ENCODE results near the gene CMTM7. TPM values are rescaled to one million over a fixed set of nuclear protein-coding genes. Genes with fewer than 3 reads are reported as not detected.
A peak's percentile ranks its signal among the peaks of the same experiment; 100 is the strongest.

The CMTM7 gene
- total and polyA plus RNA-seq, 2 of the 13 experiments (the other 11 are each of a cell fraction or from before 2014, with no cell fraction given) = 20.9 to 21.4 TPM

DNA sequence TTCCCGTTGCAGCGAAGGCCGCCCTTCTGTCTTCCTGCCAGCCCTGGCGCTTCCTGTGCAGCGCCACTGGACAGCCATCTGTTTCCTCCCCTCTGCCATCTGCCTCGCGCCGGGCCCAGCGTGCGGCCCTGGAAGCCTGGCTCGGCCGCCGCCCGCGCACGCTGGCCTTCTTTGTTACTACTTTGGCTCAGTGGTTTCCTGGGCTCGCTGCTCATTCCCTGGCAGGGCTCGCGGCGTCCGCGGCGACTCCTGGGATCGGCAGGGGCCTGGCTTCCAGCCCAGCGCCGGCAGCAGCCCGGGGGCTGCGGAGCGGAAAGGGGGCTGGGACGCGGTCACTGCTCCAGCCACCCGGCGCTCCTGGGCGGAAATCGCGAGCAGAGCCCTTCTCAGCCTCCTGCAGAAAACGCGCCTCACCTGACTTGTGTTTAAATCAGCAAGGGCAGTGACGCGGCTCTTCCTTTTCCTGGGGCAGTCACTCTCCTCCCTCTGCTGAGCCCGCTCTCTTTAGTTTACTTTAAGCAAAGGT, 10.0 kb downstream of the CMTM7 start (continued):
- TF ChIP-seq, protein P1, sequence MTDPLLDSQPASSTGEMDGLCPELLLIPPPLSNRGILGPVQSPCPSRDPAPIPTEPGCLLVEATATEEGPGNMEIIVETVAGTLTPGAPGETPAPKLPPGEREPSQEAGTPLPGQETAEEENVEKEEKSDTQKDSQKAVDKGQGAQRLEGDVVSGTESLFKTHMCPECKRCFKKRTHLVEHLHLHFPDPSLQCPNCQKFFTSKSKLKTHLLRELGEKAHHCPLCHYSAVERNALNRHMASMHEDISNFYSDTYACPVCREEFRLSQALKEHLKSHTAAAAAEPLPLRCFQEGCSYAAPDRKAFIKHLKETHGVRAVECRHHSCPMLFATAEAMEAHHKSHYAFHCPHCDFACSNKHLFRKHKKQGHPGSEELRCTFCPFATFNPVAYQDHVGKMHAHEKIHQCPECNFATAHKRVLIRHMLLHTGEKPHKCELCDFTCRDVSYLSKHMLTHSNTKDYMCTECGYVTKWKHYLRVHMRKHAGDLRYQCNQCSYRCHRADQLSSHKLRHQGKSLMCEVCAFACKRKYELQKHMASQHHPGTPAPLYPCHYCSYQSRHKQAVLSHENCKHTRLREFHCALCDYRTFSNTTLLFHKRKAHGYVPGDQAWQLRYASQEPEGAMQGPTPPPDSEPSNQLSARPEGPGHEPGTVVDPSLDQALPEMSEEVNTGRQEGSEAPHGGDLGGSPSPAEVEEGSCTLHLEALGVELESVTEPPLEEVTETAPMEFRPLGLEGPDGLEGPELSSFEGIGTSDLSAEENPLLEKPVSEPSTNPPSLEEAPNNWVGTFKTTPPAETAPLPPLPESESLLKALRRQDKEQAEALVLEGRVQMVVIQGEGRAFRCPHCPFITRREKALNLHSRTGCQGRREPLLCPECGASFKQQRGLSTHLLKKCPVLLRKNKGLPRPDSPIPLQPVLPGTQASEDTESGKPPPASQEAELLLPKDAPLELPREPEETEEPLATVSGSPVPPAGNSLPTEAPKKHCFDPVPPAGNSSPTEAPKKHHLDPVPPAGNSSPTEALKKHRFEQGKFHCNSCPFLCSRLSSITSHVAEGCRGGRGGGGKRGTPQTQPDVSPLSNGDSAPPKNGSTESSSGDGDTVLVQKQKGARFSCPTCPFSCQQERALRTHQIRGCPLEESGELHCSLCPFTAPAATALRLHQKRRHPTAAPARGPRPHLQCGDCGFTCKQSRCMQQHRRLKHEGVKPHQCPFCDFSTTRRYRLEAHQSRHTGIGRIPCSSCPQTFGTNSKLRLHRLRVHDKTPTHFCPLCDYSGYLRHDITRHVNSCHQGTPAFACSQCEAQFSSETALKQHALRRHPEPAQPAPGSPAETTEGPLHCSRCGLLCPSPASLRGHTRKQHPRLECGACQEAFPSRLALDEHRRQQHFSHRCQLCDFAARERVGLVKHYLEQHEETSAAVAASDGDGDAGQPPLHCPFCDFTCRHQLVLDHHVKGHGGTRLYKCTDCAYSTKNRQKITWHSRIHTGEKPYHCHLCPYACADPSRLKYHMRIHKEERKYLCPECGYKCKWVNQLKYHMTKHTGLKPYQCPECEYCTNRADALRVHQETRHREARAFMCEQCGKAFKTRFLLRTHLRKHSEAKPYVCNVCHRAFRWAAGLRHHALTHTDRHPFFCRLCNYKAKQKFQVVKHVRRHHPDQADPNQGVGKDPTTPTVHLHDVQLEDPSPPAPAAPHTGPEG (CRISPR knock-in tag; IDR thresholded peaks at IDR 0.05) = no peak
- 0 out of 2 replicates have a peak, but pooled peaks have one; percentile 43 for TF ChIP-seq TP53 (CRISPR knock-in tag; conservative IDR thresholded peaks at IDR 0.05)
- no peak for TF ChIP-seq GPBP1L1 (CRISPR knock-in tag; IDR thresholded peaks at IDR 0.05)
- no peak for TF ChIP-seq PAF1 (CRISPR knock-in tag; IDR thresholded peaks at IDR 0.05)
- no peak for TF ChIP-seq CENPT (CRISPR knock-in tag; IDR thresholded peaks at IDR 0.05; ENCODE audit: low read depth)
- no peak for TF ChIP-seq NFKBIZ (CRISPR knock-in tag; IDR thresholded peaks at IDR 0.05)
- peak; percentile 84 for TF ChIP-seq ZNF605 (CRISPR knock-in tag; IDR thresholded peaks at IDR 0.05)
- no peak for TF ChIP-seq SP1 (IDR thresholded peaks at IDR 0.05)
- TF ChIP-seq SP1 (CRISPR knock-in tag; IDR thresholded peaks at IDR 0.05) = no peak
- 0 out of 2 replicates have a peak, but pooled peaks have one; percentile 72 for TF ChIP-seq SNAI1 (CRISPR knock-in tag; IDR thresholded peaks at IDR 0.05; ENCODE audit: borderline replicate concordance)
- TF ChIP-seq MBD4 (IDR thresholded peaks at IDR 0.05; ENCODE audit: borderline replicate concordance, low read length) = no peak
- TF ChIP-seq ZBTB38 (CRISPR knock-in tag; IDR thresholded peaks at IDR 0.05) = no peak; the same call in 1 of the 2 replicates
- TF ChIP-seq U2AF1 (optimal IDR thresholded peaks at IDR 0.05; ENCODE audit: low read depth, low read length) = no peak
- TF ChIP-seq AGO2 (optimal IDR thresholded peaks at IDR 0.05; ENCODE audit: low read depth, low read length) = peak; percentile 75
- TF ChIP-seq ZNF121 (CRISPR knock-in tag; IDR thresholded peaks at IDR 0.05) = peak; percentile 35; the same call in 1 of the 2 replicates
- TF ChIP-seq ZGPAT (CRISPR knock-in tag; IDR thresholded peaks at IDR 0.05) = peak; percentile 83
- TF ChIP-seq ZNF879 (CRISPR knock-in tag; IDR thresholded peaks at IDR 0.05) = peak; percentile 68; the same call in 1 of the 2 replicates
- TF ChIP-seq HMGA1 (CRISPR knock-in tag; conservative IDR thresholded peaks at IDR 0.05) = no peak
- no peak for TF ChIP-seq ATRX (CRISPR knock-in tag; IDR thresholded peaks at IDR 0.05; ENCODE audit: borderline replicate concordance)
- TF ChIP-seq ZNF431 (CRISPR knock-in tag; IDR thresholded peaks at IDR 0.05; ENCODE audit: borderline replicate concordance, low read depth) = no peak
- no peak for TF ChIP-seq SMARCC2 (IDR thresholded peaks at IDR 0.05)
- no peak for TF ChIP-seq DPF2 (CRISPR knock-in tag; IDR thresholded peaks at IDR 0.05; ENCODE audit: borderline replicate concordance, low read depth)
